A673 (cell line): ENCODE results near the gene DMPK.

Experiments used
- EZH2 ChIP-seq: fragments of 200-600 bp; sonication (generic); IDR thresholded peaks from 2 replicates; pipeline ENCODE4 v1.6.1; 2017; ENCODE audit warnings: borderline replicate concordance, low read depth, mild to moderate bottlenecking, mixed read lengths, antibody characterized with exemption, low read length; ENCODE audit not compliant: poor library complexity, severe bottlenecking
- TF ChIP-seq, protein P1 (sequence below): fragments of 300-800, 200-600 bp; sonication (generic); conservative IDR thresholded peaks from 2 replicates; pipeline ENCODE4 v1.5.1; 2017; ENCODE audit warnings: low read depth, mild to moderate bottlenecking, antibody characterized with exemption, low read length, moderate library complexity, mixed read lengths

DNA sequence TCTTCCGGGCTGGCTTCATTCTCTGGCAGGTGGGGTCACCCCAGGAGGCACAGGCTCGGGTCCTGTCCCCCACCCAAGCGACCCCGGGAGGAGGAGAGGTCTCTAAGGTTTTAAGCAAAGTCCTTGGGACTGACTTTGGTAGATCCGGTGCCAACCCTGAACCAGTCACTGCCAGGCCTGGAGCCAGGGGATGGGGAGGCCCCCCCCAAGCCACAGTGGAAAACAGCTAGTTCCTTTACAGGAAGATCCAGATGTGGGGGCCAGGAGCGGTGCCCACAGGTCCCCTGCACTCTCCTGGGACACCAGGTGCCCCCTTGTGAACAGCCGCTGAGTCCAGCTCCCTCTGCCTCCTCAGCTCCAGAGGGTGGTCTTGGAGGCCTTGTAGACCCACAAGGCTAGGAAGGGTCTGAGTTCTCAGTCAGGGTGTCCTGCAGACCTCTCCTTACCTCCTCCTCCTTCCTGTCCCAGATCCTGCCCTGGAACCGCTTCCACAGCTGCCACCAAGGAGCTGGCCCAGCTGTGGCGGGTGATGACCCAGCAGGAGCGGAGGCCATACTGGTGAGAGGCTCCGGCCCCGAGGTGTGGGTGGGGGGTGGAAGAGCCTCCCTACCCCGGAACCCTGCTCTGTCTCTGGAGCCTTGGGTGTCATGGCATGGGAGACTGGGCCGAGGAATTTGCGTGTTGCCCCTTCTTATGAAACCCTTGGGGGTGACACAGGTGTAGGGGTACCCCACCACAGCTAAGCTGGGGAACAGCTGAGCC, 19.2 kb downstream of the DMPK start:
- TF ChIP-seq, protein P1, sequence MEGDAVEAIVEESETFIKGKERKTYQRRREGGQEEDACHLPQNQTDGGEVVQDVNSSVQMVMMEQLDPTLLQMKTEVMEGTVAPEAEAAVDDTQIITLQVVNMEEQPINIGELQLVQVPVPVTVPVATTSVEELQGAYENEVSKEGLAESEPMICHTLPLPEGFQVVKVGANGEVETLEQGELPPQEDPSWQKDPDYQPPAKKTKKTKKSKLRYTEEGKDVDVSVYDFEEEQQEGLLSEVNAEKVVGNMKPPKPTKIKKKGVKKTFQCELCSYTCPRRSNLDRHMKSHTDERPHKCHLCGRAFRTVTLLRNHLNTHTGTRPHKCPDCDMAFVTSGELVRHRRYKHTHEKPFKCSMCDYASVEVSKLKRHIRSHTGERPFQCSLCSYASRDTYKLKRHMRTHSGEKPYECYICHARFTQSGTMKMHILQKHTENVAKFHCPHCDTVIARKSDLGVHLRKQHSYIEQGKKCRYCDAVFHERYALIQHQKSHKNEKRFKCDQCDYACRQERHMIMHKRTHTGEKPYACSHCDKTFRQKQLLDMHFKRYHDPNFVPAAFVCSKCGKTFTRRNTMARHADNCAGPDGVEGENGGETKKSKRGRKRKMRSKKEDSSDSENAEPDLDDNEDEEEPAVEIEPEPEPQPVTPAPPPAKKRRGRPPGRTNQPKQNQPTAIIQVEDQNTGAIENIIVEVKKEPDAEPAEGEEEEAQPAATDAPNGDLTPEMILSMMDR, result no peak
- no peak for TF ChIP-seq EZH2
